ENCODE data around the gene CSTF1.

GRCh38 chr20:56391037-56391436, 1.4 kb upstream of the CSTF1 start:
- no peak for TF ChIP-seq CTCF (conservative IDR thresholded peaks at IDR 0.05 in 1 of 2, IDR thresholded peaks at IDR 0.05 in 1 of 2; ENCODE audit: extremely low read depth in 1 of 2, insufficient read depth in 1 of 2, low read depth in 1 of 2, low read length in 2 of 2)
- no peak for TF ChIP-seq EZH2 (IDR thresholded peaks at IDR 0.05; ENCODE audit: borderline replicate concordance, low read length)

Data from mammary epithelial cell (primary cell).